Right lobe of liver (tissue), 4 donors: ENCODE data around the gene ASAP2.

Source experiments
- POLR2A ChIP-seq: fragments of 450-650 bp; IDR thresholded peaks from one replicate; pipeline ENCODE4 v1.6.1; 2017; ENCODE audit warnings: antibody characterized with exemption, mild to moderate bottlenecking
- TF ChIP-seq, protein P1 (sequence below), 4 donors: fragments of 200-600 bp in 3 of 4; fragments of 450-650 bp in 1 of 4; IDR thresholded peaks; one replicate each; pipeline versions ENCODE4 v1.5.1 to v1.8.0; 2016 to 2022; ENCODE audit warnings: antibody characterized with exemption in 4 of 4, mild to moderate bottlenecking in 2 of 4
- donor health status: DM: no; HTN: no; CAD: no.
- donor health status: DM: no; HTN: no; CAD: no.
- donor health status: DM: no; HTN: yes; CAD: no.

GRCh38 chr2:9230881-9231280 lies 24.3 kb downstream of the ASAP2 start:
- TF ChIP-seq POLR2A = no peak
- TF ChIP-seq, protein P1, sequence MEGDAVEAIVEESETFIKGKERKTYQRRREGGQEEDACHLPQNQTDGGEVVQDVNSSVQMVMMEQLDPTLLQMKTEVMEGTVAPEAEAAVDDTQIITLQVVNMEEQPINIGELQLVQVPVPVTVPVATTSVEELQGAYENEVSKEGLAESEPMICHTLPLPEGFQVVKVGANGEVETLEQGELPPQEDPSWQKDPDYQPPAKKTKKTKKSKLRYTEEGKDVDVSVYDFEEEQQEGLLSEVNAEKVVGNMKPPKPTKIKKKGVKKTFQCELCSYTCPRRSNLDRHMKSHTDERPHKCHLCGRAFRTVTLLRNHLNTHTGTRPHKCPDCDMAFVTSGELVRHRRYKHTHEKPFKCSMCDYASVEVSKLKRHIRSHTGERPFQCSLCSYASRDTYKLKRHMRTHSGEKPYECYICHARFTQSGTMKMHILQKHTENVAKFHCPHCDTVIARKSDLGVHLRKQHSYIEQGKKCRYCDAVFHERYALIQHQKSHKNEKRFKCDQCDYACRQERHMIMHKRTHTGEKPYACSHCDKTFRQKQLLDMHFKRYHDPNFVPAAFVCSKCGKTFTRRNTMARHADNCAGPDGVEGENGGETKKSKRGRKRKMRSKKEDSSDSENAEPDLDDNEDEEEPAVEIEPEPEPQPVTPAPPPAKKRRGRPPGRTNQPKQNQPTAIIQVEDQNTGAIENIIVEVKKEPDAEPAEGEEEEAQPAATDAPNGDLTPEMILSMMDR (IDR thresholded peaks at IDR 0.05) = no peak
